Measurements from ENCODE around the gene S100A9.

Gene S100A9

DNA sequence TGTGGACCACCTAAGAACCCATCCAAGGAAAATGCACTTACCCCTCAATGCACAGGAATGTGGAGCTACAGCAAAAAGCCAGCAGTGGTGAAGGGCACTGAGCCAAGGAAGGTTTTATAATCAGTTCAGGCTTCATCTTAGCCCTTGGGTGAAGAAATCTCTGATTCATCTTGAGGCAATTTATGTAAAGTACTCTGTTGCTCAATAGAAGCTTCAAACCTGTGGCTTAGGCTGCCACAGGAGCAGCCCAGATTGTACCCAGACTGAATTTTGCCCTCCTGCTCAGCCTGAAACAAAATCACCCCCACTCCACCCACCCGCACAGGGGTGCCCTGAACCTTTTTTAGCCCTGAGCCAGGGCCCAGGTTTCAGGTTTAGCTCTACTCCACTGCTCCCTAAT, 17.9 kb downstream of the S100A9 start, which contains the start of gene S100A12:
Gene S100A12, minus strand, starts transcription at position 111 of the 400 bp plus-strand sequence. CDS start 1,029 bp downstream, outside the sequence.
- no peaks in the 10 kb centered on the region for H3K27me3 ChIP-seq (ENCODE audit: control insufficient read depth, insufficient read depth, low read length)
- peaks cover 3% of the 10 kb centered on the region; the same call in 1 of the 2 replicates for H3K9me3 ChIP-seq (ENCODE audit: control insufficient read depth, insufficient read depth, low read length)
- no peak within 1 kb of the TSS for H3K4me3 ChIP-seq (ENCODE audit: low read depth, low read length)
- H3K9ac ChIP-seq (ENCODE audit: low read depth, low read length) = no peak within 1 kb of the TSS
- no peaks in the 10 kb centered on the region for H3K4me1 ChIP-seq (ENCODE audit: control insufficient read depth, insufficient read depth, low read length)
- no peak within 1 kb of the TSS for H3K27ac ChIP-seq (ENCODE audit: low read depth, low read length)
- H3K36me3 ChIP-seq (ENCODE audit: control insufficient read depth, insufficient read depth, low read length) = no peaks in the 10 kb centered on the region

DNA sequence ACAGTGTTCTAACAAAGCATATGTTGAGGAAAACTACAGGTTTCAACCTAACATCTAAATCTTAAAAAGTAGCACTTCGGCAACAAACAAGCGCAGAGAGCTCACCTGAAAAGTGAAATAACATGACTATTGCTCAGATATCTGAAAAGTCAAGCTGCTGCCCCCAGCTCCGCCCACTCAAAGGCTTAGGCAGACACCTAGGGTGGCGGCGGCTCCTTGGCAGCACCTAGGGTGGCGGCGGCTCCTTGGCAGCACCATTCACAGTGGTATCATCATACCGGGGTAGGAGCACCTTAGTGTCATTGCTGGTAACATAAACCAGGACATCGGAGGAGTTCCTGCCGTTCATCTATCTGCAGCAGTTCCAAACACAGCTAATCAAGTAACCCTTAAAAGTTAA, 21.9 kb downstream of the S100A9 start:
- Histone ChIP-seq H3K9ac (ENCODE audit: low read depth, low read length) (no peak overlapping the region), H3K27me3 (ENCODE audit: control insufficient read depth, insufficient read depth, low read length) (no peaks in the 10 kb centered on the region), H3K4me1 (ENCODE audit: control insufficient read depth, insufficient read depth, low read length) (no peaks in the 10 kb centered on the region), H3K36me3 (ENCODE audit: control insufficient read depth, insufficient read depth, low read length) (no peaks in the 10 kb centered on the region), H3K4me3 (ENCODE audit: low read depth, low read length) (no peak overlapping the region), H3K9me3 (ENCODE audit: control insufficient read depth, insufficient read depth, low read length) (0 out of 2 replicates have a peak, but pooled peaks cover 3% of the 10 kb centered on the region), H3K27ac (ENCODE audit: low read depth, low read length) (no peak overlapping the region)

DNA sequence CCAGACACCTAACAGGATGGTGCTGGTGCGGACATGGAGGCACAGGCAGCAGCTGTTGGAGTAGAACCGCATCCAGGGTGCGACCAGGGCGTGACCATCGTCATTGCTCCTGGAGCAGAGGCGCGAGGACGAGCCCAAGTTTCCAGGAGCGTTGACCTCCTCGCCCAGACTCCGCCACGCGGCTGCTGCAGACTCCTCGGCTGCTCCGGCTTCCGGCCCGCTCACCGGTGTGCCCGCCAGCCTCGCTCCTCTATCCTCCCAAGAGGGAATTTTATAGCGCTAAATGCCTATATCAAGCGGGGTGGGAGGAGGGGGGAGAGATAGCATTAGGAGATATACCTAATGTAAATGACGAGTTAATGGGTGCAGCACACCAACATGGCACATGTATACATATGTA, 23.1 kb downstream of the S100A9 start:
- H3K4me1 ChIP-seq (ENCODE audit: control insufficient read depth, insufficient read depth, low read length) = no peaks in the 10 kb centered on the region
- no peak overlapping the region for H3K4me3 ChIP-seq (ENCODE audit: low read depth, low read length)
- 0 out of 2 replicates have a peak, but pooled peaks cover 3% of the 10 kb centered on the region for H3K9me3 ChIP-seq (ENCODE audit: control insufficient read depth, insufficient read depth, low read length)
- H3K27me3 ChIP-seq (ENCODE audit: control insufficient read depth, insufficient read depth, low read length) = no peaks in the 10 kb centered on the region
- no peak overlapping the region for H3K27ac ChIP-seq (ENCODE audit: low read depth, low read length)
- H3K36me3 ChIP-seq (ENCODE audit: control insufficient read depth, insufficient read depth, low read length) = no peaks in the 10 kb centered on the region
- H3K9ac ChIP-seq (ENCODE audit: low read depth, low read length) = no peak overlapping the region

DNA sequence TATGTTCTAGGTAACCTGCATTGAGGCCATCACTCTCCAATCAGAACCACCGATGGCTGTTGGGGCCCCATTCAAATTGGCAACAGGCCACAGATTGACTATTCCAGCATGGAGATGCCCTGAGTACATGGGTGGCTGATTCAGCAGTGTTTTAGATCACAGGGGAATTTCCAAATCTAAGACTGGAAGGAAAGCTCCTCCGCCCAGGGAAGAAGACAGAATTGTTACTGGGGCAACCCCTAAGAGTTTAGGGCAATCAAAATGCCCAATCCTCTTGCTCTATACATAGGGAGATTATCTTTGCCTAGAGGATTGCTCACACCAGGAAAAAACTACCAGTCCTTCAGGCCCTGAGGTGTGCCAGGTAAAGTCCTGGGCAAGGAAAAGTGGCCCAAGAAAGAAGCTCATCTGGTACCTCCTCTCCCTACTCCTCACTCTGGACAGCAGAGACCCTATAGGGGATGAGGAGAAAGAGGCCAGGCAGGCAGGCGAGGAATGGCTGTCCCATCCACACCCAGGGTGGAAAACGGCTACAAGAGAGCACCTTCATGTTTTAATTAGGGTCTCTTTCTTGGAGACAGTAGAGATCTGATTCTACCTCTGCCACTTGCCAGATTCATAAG, 27.4 kb downstream of the S100A9 start:
- Histone ChIP-seq H3K9ac (ENCODE audit: low read depth, low read length) (no peak overlapping the region), H3K4me1 (ENCODE audit: control insufficient read depth, insufficient read depth, low read length) (no peaks in the 10 kb centered on the region), H3K27ac (ENCODE audit: low read depth, low read length) (no peak overlapping the region), H3K36me3 (ENCODE audit: control insufficient read depth, insufficient read depth, low read length) (no peaks in the 10 kb centered on the region), H3K9me3 (ENCODE audit: control insufficient read depth, insufficient read depth, low read length) (no peaks in the 10 kb centered on the region), H3K4me3 (ENCODE audit: low read depth, low read length) (no peak overlapping the region), H3K27me3 (ENCODE audit: control insufficient read depth, insufficient read depth, low read length) (no peaks in the 10 kb centered on the region)

DNA sequence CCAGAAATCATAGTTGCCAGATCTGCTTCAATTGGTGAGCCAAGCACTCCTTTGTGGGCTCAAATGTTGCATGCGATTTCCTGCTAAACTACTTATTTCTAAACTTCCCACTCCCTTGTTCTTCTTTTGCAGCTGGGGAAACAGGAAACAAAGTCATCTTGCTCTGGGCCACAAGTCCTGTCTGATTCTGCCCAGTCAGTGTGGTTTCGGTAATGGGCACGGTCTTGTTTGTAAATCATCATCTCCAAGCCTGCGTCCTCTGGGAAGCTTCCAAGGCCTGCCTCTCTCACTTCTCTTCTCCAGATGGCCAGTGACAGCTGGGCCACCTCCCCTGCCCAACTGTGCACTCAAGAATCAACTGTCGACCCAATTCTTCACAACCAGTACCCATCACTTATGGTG, 28.8 kb downstream of the S100A9 start:
- H3K27ac ChIP-seq (ENCODE audit: low read depth, low read length) = no peak overlapping the region
- H3K4me3 ChIP-seq (ENCODE audit: low read depth, low read length) = no peak overlapping the region
- no peaks in the 10 kb centered on the region for H3K4me1 ChIP-seq (ENCODE audit: control insufficient read depth, insufficient read depth, low read length)
- H3K9ac ChIP-seq (ENCODE audit: low read depth, low read length) = no peak overlapping the region
- no peaks in the 10 kb centered on the region for H3K36me3 ChIP-seq (ENCODE audit: control insufficient read depth, insufficient read depth, low read length)
- no peaks in the 10 kb centered on the region for H3K27me3 ChIP-seq (ENCODE audit: control insufficient read depth, insufficient read depth, low read length)
- H3K9me3 ChIP-seq (ENCODE audit: control insufficient read depth, insufficient read depth, low read length) = no peaks in the 10 kb centered on the region

DNA sequence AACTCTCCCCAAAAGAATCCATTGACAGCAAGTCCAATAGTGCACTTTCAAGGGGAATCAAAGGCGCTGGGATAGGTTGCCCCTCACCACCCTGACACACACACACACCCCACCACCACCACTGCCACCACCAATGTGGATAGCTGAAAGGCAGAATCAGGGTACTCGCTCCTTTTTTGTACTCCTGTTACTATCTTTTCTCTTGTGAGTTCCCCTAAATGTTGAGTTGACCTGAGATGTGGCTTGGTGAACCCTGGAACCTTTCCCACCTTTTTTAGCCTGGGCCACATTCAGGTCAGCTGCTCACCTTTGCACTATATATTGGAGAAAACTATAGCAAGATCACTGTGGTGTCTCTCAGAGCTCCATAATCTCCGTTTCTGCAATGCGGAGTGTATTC, 29.3 kb downstream of the S100A9 start:
- no peak overlapping the region for H3K9ac ChIP-seq (ENCODE audit: low read depth, low read length)
- H3K4me1 ChIP-seq (ENCODE audit: control insufficient read depth, insufficient read depth, low read length) = no peaks in the 10 kb centered on the region
- H3K9me3 ChIP-seq (ENCODE audit: control insufficient read depth, insufficient read depth, low read length) = no peaks in the 10 kb centered on the region
- H3K27me3 ChIP-seq (ENCODE audit: control insufficient read depth, insufficient read depth, low read length) = no peaks in the 10 kb centered on the region
- no peak overlapping the region for H3K27ac ChIP-seq (ENCODE audit: low read depth, low read length)
- no peaks in the 10 kb centered on the region for H3K36me3 ChIP-seq (ENCODE audit: control insufficient read depth, insufficient read depth, low read length)
- no peak overlapping the region for H3K4me3 ChIP-seq (ENCODE audit: low read depth, low read length)

DNA sequence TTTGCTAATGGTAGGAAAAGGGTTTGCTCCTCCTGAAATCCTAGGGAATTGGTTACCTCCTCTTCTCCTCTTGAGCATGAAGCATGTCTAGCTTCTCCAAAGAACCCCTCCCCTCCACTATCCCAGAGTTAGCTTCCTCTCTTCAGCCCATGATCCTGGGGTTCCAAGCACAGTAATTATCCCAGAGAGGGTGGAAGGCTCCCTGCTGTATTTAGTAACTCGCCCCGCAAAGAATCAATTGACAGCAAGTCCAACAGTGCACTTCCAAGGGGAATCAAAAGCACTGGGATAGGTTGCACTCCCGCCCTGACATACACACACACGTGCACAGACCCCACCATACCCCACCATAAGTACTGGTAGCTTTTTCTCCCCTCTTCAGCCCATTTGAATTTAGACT, 30.1 kb downstream of the S100A9 start:
- Histone ChIP-seq H3K36me3 (ENCODE audit: control insufficient read depth, insufficient read depth, low read length) (no peaks in the 10 kb centered on the region), H3K4me1 (ENCODE audit: control insufficient read depth, insufficient read depth, low read length) (no peaks in the 10 kb centered on the region), H3K27me3 (ENCODE audit: control insufficient read depth, insufficient read depth, low read length) (no peaks in the 10 kb centered on the region), H3K4me3 (ENCODE audit: low read depth, low read length) (no peak overlapping the region), H3K9ac (ENCODE audit: low read depth, low read length) (no peak overlapping the region), H3K27ac (ENCODE audit: low read depth, low read length) (no peak overlapping the region), H3K9me3 (ENCODE audit: control insufficient read depth, insufficient read depth, low read length) (no peaks in the 10 kb centered on the region)

DNA sequence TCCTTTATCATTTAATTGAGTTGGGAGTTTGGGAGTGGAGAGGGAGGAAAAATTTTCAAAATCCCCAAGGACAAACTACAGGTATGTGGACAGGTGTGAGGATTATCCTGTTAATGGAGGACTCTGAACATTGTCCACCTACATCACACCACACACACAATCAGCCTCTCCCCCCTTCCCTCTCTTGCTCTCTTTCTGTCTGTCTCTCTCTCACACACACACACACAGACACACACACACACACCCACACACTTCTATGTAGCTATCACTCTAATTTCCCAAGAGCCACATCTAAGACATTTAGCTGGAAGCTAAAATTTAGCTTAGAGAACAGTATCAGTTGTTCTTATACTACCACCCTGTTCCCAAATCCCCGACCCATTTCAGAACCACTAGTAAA, 31.7 kb downstream of the S100A9 start:
- no peaks in the 10 kb centered on the region for H3K36me3 ChIP-seq (ENCODE audit: control insufficient read depth, insufficient read depth, low read length)
- no peaks in the 10 kb centered on the region for H3K9me3 ChIP-seq (ENCODE audit: control insufficient read depth, insufficient read depth, low read length)
- no peaks in the 10 kb centered on the region for H3K4me1 ChIP-seq (ENCODE audit: control insufficient read depth, insufficient read depth, low read length)
- H3K4me3 ChIP-seq (ENCODE audit: low read depth, low read length) = no peak overlapping the region
- no peak overlapping the region for H3K9ac ChIP-seq (ENCODE audit: low read depth, low read length)
- H3K27me3 ChIP-seq (ENCODE audit: control insufficient read depth, insufficient read depth, low read length) = no peaks in the 10 kb centered on the region
- H3K27ac ChIP-seq (ENCODE audit: low read depth, low read length) = no peak overlapping the region

DNA sequence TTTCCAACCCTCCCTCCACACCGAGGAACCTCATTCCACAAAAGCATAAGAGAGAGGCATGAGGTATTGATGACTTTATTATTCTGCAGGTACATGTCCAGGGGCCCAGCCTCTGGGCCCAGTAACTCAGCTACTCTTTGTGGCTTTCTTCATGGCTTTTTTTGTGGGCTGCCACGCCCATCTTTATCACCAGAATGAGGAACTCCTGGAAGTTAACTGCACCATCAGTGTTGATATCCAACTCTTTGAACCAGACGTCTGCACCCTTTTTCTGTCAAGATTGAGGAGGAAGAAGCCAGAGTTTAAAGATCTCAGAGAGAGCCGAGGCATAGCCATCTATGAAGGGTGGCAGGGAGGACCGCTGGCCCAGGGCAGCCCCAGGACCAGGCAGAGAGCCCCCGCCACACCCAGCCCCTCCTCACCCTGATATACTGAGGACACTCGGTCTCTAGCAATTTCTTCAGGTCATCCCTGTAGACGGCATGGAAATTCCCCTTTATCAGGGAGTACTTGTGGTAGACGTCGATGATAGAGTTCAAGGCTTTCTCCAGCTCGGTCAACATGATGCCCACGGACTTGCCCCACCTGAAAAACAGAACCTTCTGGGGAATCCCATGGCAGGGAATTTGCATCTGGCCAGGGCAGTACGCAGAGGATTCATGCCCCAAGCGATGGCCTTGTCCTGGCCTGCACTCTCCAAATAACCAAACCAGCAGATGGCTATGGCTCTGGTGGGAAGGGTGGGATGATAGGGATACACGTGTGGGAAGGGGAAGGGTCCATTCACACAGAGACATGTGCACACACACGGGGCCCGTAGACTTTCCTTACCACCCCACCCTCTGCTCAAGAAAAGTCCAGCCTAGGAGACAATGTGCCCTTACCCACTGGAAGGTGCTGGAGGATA, 32.6 kb downstream of the S100A9 start:
- no peak overlapping the region for H3K4me3 ChIP-seq (ENCODE audit: low read depth, low read length)
- H3K27me3 ChIP-seq (ENCODE audit: control insufficient read depth, insufficient read depth, low read length) = no peaks in the 10 kb centered on the region
- H3K36me3 ChIP-seq (ENCODE audit: control insufficient read depth, insufficient read depth, low read length) = no peaks in the 10 kb centered on the region
- H3K9ac ChIP-seq (ENCODE audit: low read depth, low read length) = no peak overlapping the region
- H3K27ac ChIP-seq (ENCODE audit: low read depth, low read length) = no peak overlapping the region
- H3K4me1 ChIP-seq (ENCODE audit: control insufficient read depth, insufficient read depth, low read length) = no peaks in the 10 kb centered on the region
- H3K9me3 ChIP-seq (ENCODE audit: control insufficient read depth, insufficient read depth, low read length) = no peaks in the 10 kb centered on the region

DNA sequence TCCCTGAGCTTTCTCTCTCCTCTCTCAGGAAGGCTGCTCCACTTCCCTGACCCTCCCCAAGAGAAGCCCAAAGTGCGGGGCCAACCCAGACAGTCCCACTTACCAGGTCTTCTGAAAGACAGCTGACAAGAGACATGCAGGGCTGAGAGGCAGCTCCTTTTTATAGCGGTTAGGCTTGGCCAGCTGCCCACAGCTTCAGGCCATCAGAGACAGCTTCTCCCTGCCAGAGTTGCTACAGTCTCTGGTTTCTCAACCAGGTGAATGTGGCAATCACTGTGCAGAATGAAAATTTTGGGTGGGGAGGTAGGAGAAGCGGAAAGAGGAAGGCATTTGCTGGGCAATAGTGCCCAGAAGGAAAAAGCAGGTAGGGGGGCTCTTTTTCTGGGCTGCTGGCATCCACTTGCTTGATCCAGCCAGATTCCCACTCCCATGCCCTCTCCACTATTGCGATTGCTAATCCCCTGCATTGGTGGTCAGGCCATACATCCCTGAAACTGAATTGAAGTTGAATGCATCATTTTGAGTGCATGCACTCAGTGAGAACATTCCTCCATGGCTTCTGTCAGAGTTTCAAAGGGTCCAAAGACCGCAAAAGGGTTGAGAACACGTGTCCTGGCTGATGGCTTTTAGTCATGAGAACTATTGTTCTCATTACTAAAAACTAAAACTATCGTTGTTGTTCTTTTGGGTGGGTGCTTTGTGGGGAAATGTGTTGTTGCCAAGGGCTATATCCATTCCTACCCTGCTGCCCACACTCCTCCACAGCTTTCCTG, 33.5 kb downstream of the S100A9 start, which contains the start of gene S100A8:
Gene S100A8, minus strand, starts transcription at position 136 of the 773 bp plus-strand sequence. CDS start 538 bp downstream, outside the sequence.
- Histone ChIP-seq H3K9me3 (ENCODE audit: control insufficient read depth, insufficient read depth, low read length) (no peaks in the 10 kb centered on the region), H3K4me3 (ENCODE audit: low read depth, low read length) (no peak within 1 kb of the TSS), H3K27me3 (ENCODE audit: control insufficient read depth, insufficient read depth, low read length) (no peaks in the 10 kb centered on the region), H3K9ac (ENCODE audit: low read depth, low read length) (no peak within 1 kb of the TSS), H3K4me1 (ENCODE audit: control insufficient read depth, insufficient read depth, low read length) (no peaks in the 10 kb centered on the region), H3K36me3 (ENCODE audit: control insufficient read depth, insufficient read depth, low read length) (no peaks in the 10 kb centered on the region), H3K27ac (ENCODE audit: low read depth, low read length) (no peak within 1 kb of the TSS)

Measured in HUES48 (cell line).